Stimulated activated CD4-positive, alpha-beta T cell treated with anti-CD3 and anti-CD28 coated beads, Interleukin-4, amount 100 ng/mL, for 1 hour (primary cell): Measurements from ENCODE around the gene WDR17.
"Not testable (repeated sequence)": the region's sequence is repeated elsewhere in the genome, so short reads cannot be mapped to it uniquely, and the experiment has no call there.

Source experiments
- DNase-seq: peaks from one replicate; pipeline ENCODE4 v3.0.0-alpha.2; 2020

The WDR17 gene

DNA sequence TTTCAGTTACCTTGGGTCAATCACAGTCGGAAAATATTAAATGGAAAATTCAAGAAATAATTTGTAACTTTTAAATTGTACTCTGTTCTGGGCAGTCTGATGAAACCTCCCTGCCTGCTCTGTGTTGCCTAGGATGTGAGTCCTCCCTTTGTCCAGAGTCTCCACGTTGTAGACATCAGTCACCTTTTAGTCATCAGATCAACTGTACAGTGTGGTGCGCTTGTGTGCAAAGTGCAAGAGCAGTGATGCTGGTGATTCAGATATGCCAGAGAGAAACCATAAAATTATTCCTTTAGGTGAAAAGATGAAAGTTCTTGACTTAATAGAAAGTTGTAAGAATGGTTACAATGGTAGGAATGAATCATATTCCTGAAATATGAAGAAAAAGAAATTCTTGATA lies 128.3 kb downstream of the WDR17 start:
- DNase-seq = peak; percentile 26

GRCh38 chr4:176195184-176195978 lies 129.7 kb downstream of the WDR17 start, which contains the start of gene SPATA4:
Gene SPATA4 (minus strand): TSS chr4:176195585. CDS start chr4:176195562, 23 bp downstream.
- DNase-seq = peak; percentile 95

GRCh38 chr4:176198316-176198903 lies 132.8 kb downstream of the WDR17 start:
- DNase-seq = no peak

DNA sequence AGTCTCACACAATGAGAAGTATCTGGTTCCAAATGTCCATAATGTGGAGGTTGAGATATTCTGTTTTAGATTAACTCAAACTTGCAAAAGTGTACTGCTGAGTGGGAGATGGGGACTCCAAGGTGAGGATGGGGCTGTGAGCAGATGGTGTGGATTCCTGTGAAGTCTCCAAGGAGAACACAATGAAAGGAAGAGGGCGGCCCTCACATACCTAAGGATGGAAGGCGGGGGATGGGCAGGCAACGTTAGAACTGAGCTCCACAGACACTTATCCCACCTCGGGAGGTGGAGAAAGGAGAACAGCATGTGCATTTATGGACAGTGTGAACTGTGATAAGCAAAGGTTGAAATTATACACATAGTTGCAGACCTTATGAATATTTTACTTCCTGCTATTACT lies 139.7 kb downstream of the WDR17 start:
- DNase-seq = no peak

DNA sequence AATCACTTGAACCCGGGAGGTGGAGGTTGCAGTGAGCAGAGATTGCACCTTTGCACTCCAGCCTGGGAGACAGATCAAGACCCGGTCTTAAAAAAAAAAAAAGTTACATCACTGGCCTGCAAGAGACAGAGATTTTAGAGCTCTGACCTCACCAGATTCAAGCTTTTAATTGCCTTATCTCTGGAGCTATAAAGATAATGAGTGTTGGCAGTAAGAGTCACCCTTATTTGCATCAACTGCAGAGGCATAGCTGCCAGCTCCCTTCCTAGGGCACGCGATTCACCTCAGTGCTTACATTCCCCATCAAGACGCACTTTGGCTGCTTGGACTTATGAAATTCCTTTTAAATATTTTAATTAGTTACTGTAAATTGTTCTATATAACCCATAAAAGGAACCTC lies 142.2 kb downstream of the WDR17 start:
- DNase-seq = no peak

GRCh38 chr4:176209535-176209934 lies 143.9 kb downstream of the WDR17 start:
- no peak for DNase-seq

GRCh38 chr4:176210101-176210500 lies 144.5 kb downstream of the WDR17 start:
- no peak for DNase-seq

DNA sequence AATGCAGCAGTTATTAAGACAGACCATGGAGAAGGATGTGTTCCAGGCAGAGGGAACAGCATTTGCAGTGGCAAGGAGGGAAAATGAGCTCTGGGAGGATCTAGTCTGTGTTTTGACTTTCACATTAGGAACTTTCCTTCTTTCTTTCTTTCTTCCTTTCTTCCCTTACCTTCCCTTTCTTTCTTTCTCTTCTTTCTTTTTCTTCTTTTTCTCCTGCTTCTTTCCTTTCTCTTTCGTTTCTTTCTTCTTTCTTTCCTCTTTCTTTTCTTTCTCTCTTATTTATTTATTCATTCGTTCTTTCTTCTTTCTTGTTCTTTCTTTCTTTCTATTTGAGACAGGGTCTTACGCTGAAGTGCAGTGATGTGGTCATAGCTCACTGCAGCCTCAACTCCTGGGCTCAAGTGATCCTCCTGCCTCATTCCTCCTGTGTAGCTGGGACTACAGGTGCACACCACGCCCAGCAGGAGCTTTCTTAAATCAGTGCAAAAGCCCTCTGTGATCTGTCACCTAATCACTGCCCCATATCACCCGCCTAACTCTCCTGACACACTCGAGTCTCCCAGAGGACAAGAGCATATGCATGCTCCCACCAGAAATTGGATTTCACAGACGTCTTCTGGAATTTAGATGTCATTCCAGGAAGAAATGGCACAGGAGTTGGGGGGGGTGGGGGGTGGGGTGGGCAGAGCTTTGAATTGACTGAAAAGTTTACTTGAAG lies 145.1 kb downstream of the WDR17 start:
- no peak for DNase-seq

GRCh38 chr4:176212351-176212750 lies 146.7 kb downstream of the WDR17 start:
- not testable (repeated sequence) for DNase-seq

DNA sequence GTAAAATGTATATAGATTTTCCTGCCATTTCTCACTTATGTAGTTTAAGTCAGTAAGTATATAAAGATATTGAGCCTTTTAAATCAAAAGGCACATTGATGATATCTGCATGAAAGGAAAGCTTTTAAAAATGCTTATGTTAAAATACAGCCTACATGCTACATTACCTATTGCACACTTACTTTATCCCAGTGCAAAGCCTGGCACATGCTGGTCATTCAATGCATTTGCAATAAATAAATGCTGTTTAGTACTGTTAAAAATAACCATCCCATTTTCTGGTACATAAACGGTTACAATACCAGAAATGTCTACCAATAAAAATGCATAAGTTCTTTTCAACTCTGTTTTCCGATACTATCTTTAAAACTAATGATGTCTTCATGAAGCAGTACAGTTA lies 151.9 kb downstream of the WDR17 start:
- no peak for DNase-seq

GRCh38 chr4:176222149-176222548 lies 156.5 kb downstream of the WDR17 start:
- no peak for DNase-seq

DNA sequence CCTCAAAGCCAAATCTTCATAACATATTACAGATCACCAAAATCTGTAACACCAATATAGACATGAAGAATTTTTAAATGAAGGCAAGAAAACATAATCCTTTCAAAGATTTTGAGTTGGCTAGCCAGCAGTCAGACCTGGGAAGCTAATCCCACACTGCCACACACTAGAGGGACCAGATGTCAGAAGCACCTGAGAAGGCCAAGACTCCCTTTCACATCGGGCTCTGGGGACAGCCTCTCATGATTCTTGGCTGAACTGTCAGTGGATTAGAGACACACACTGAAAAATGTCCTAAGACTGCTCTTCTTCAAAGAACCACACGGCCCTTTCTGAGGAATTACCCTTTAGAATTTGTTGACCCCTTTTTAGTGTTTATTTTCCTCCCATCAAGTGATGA lies 157.9 kb downstream of the WDR17 start:
- no peak for DNase-seq

DNA sequence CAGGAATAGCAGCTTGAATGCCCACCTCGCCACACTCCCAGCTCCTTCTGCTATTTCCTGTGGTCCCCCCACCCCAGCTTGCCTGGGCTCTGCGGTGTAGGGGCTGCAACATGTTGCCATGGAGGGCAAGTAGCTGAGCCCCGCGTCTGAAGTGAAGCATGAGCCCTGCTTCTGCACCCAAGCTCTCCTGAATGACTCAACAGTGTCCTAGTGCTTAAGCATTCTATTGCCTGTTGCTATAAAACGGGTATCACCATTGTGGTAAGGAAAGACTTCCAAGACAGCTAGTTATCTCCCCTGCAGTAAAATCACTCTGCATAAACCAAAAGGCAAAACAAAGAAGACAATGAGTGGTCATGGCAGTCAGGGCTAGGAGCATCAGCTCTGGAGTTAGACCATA lies 161.1 kb downstream of the WDR17 start:
- DNase-seq = no peak

DNA sequence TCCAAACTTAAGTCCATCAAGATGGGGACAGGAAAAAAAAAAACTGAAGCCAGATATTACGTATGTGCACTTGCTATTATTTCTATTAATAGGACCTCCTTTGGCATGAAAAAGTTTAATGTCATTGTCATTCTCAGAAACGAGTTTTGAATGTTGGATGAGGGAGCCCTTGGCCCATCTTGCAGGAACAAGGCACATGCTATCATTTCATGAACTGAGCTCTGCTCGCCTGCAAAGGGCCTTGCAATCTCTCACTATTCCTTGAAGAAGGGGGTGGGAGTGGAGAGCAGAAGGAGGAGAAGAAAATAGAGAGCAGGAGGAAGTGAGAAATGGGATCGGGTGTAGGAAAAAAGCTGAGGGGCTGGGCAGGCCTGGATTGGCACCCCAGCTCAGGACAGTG lies 164.0 kb downstream of the WDR17 start:
- DNase-seq = no peak
